ENCODE data around the gene ACR.

DNA sequence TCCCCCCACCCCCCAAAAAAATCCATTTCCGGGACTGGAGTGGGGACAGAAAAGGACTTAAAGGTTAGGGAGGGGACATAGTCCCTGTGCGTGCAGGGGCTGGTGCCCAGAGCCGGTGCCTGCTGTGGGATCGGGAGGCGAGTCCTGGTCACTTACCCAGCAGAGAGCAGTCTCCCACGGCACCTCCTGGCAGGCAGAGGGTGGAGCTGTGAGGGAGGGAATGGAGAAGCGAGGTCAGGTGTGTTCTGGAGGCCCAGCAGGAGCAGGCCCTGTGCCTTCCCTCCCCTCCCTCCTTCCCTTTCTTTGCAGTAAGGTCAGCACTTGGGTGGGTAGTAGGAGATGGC is 37.0 kb upstream of the ACR start:
- TF ChIP-seq, protein P1, sequence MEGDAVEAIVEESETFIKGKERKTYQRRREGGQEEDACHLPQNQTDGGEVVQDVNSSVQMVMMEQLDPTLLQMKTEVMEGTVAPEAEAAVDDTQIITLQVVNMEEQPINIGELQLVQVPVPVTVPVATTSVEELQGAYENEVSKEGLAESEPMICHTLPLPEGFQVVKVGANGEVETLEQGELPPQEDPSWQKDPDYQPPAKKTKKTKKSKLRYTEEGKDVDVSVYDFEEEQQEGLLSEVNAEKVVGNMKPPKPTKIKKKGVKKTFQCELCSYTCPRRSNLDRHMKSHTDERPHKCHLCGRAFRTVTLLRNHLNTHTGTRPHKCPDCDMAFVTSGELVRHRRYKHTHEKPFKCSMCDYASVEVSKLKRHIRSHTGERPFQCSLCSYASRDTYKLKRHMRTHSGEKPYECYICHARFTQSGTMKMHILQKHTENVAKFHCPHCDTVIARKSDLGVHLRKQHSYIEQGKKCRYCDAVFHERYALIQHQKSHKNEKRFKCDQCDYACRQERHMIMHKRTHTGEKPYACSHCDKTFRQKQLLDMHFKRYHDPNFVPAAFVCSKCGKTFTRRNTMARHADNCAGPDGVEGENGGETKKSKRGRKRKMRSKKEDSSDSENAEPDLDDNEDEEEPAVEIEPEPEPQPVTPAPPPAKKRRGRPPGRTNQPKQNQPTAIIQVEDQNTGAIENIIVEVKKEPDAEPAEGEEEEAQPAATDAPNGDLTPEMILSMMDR (conservative IDR thresholded peaks at IDR 0.05; ENCODE audit: low read depth in 2 of 2), result no peak
- TF ChIP-seq EZH2 (IDR thresholded peaks at IDR 0.05; ENCODE audit: low read depth, unreplicated experiment) (no peak), EZH2phosphoT487 (IDR thresholded peaks at IDR 0.05; ENCODE audit: unreplicated experiment) (no peak), NANOG (IDR thresholded peaks at IDR 0.05; ENCODE audit: borderline replicate concordance) (no peak), ZNF331 (CRISPR knock-in tag; IDR thresholded peaks at IDR 0.05; ENCODE audit: low read depth) (no peak), POLR2AphosphoS5 (IDR thresholded peaks at IDR 0.05; ENCODE audit: low read depth) (no peak), JUNB (IDR thresholded peaks at IDR 0.05; ENCODE audit: unreplicated experiment) (no peak), ZNF114 (CRISPR knock-in tag; IDR thresholded peaks at IDR 0.05) (no peak)
- TF ChIP-seq, protein P2, sequence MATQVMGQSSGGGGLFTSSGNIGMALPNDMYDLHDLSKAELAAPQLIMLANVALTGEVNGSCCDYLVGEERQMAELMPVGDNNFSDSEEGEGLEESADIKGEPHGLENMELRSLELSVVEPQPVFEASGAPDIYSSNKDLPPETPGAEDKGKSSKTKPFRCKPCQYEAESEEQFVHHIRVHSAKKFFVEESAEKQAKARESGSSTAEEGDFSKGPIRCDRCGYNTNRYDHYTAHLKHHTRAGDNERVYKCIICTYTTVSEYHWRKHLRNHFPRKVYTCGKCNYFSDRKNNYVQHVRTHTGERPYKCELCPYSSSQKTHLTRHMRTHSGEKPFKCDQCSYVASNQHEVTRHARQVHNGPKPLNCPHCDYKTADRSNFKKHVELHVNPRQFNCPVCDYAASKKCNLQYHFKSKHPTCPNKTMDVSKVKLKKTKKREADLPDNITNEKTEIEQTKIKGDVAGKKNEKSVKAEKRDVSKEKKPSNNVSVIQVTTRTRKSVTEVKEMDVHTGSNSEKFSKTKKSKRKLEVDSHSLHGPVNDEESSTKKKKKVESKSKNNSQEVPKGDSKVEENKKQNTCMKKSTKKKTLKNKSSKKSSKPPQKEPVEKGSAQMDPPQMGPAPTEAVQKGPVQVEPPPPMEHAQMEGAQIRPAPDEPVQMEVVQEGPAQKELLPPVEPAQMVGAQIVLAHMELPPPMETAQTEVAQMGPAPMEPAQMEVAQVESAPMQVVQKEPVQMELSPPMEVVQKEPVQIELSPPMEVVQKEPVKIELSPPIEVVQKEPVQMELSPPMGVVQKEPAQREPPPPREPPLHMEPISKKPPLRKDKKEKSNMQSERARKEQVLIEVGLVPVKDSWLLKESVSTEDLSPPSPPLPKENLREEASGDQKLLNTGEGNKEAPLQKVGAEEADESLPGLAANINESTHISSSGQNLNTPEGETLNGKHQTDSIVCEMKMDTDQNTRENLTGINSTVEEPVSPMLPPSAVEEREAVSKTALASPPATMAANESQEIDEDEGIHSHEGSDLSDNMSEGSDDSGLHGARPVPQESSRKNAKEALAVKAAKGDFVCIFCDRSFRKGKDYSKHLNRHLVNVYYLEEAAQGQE (IDR thresholded peaks at IDR 0.05; ENCODE audit: unreplicated experiment), result no peak
